Vagina (tissue), 2 donors: ENCODE results near the gene PLEKHG3.

Source experiments
- CTCF ChIP-seq, 3 experiments: fragments of 450-650 bp in 2 of 3; fragments of 200-600 bp in 1 of 3; sonication (generic) in 1 of 3; IDR thresholded peaks; one replicate each; pipeline ENCODE4 v1.5.1; 2017 to 2019; ENCODE audit warnings: antibody characterized with exemption in 3 of 3, mild to moderate bottlenecking in 2 of 3, moderate library complexity in 2 of 3
- POLR2A ChIP-seq, 2 donors: fragments of 450-650 bp; IDR thresholded peaks; one replicate each; pipeline ENCODE4 v1.6.1; 2017; ENCODE audit warnings: antibody characterized with exemption in 2 of 2, mild to moderate bottlenecking in 2 of 2, moderate library complexity in 2 of 2
- POLR2AphosphoS5 ChIP-seq, 2 donors: sonication (generic); formaldehyde crosslinking; IDR thresholded peaks; one replicate each; pipeline ENCODE4 v1.9.0; 2017; ENCODE audit warnings: antibody characterized with exemption in 2 of 2, mild to moderate bottlenecking in 2 of 2, low read depth in 1 of 2; ENCODE audit not compliant: insufficient read depth in 1 of 2

DNA sequence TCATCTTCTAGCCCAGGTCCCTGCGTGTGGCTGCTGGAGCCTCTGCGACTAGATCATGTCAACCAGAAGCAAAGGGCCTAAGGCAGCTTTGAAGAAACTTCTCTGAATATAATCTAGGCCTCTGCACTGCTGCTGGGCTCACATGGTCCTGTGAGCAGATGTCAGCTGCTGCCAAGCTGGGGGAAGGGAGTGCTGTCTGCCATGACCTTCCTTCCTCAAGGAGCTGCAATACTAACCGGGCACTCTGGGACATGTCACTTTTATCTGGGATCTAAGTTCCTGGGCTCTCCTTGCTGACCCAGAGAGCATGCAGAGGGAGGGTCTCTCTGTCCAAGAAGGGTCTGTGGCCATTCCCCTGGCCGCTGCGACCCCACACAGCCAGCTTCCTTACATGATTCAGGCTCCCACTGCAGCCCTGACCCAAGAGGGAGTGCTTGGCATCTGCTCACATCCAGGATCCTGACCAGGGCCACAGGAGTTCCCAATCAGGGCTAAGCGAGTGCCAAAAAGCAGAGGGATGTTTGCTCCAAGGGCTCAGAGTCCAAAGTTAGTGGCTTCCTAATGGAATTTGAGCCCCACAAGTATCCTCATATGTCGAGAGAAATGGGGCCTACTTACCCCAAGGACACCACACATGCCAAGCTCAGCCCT, 74.0 kb downstream of the PLEKHG3 start:
- TF ChIP-seq POLR2A (IDR thresholded peaks at IDR 0.05) (no peak), CTCF (IDR thresholded peaks at IDR 0.05) (no peak), POLR2AphosphoS5 (IDR thresholded peaks at IDR 0.05; ENCODE audit: insufficient read depth in 1 of 2, low read depth in 1 of 2) (no peak)
